ENCODE results near the gene LIMA1. TPM values are rescaled to one million over a fixed set of nuclear protein-coding genes. Genes with fewer than 3 reads are reported as not detected.

LIMA1 gene
- total RNA-seq, 4 donors from 2014 or later = 7.4 to 24.5 (median 8.8) TPM

GRCh38 chr12:50185970-50186663, 97.2 kb downstream of the LIMA1 start:
- no peak overlapping the region for H3K4me3 ChIP-seq
- peaks cover 5 to 22% of the 10 kb centered on the region in 2 donors for H3K4me1 ChIP-seq
- no peaks in the 10 kb centered on the region for H3K9me3 ChIP-seq
- H3K27me3 ChIP-seq = no peaks in the 10 kb centered on the region
- DNase-seq (no peak), ATAC-seq (no peak)
- peak overlapping the region in 1 of 4 donors; percentile 2 for H3K27ac ChIP-seq
- TF ChIP-seq POLR2A (IDR thresholded peaks at IDR 0.05) = no peak
- TF ChIP-seq, protein P1, sequence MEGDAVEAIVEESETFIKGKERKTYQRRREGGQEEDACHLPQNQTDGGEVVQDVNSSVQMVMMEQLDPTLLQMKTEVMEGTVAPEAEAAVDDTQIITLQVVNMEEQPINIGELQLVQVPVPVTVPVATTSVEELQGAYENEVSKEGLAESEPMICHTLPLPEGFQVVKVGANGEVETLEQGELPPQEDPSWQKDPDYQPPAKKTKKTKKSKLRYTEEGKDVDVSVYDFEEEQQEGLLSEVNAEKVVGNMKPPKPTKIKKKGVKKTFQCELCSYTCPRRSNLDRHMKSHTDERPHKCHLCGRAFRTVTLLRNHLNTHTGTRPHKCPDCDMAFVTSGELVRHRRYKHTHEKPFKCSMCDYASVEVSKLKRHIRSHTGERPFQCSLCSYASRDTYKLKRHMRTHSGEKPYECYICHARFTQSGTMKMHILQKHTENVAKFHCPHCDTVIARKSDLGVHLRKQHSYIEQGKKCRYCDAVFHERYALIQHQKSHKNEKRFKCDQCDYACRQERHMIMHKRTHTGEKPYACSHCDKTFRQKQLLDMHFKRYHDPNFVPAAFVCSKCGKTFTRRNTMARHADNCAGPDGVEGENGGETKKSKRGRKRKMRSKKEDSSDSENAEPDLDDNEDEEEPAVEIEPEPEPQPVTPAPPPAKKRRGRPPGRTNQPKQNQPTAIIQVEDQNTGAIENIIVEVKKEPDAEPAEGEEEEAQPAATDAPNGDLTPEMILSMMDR (IDR thresholded peaks at IDR 0.05 in 4 of 5, conservative IDR thresholded peaks at IDR 0.05 in 1 of 5) = no peak
- intact Hi-C loops (cut with DNase I; ENCODE audit: low total_unique reads) = loop anchor here (5.0 kb wide), 1 partner anchor 126 kb away; no protein-coding TSS in a partner anchor
- in situ Hi-C loops (cut with MboI; ENCODE audit: low sequenced_read_pairs in 4 of 4) = no loop called here
- peaks cover 0 to 8% of the 10 kb centered on the region in 2 donors for H3K36me3 ChIP-seq

- in situ Hi-C loops (cut with MboI; ENCODE audit: low sequenced_read_pairs in 4 of 4) = no loop called here
- Histone ChIP-seq H3K4me1 (peaks cover 5 to 22% of the 10 kb centered on the region in 2 donors), H3K4me3 (no peak overlapping the region), H3K27ac (peak overlapping the region in 1 of 4 donors; percentile 2), H3K36me3 (peaks cover 0 to 8% of the 10 kb centered on the region in 2 donors), H3K9me3 (no peaks in the 10 kb centered on the region), H3K27me3 (no peaks in the 10 kb centered on the region)
- TF ChIP-seq, protein P1 (IDR thresholded peaks at IDR 0.05 in 4 of 5, conservative IDR thresholded peaks at IDR 0.05 in 1 of 5) = no peak
- TF ChIP-seq POLR2A (IDR thresholded peaks at IDR 0.05) = no peak
- DNase-seq = no peak
- intact Hi-C loops (cut with DNase I; ENCODE audit: low total_unique reads) = loop anchor here (5.0 kb wide), 1 partner anchor 127 kb away; no protein-coding TSS in a partner anchor
- ATAC-seq = no peak
Observed at GRCh38 chr12:50185301-50185895, 97.9 kb downstream of the LIMA1 start.

DNA sequence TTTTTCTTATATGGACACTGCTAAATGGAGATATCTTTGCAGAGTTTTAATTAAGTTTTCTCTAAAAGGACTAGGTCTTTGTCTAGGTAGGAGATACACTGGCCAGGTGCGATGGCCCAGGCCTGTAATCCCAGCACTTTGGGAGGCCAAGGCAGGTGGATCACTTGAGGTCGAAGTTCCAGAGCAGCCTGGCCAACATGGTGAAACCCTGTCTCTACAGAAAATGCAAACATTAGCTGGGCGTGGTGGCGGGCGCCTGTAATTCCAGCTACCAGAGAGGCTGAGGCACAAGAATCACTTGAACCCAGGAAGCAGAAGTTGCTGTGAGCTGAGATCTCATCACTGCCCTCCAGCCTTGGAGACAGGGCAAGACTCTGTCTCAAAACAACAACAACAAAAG, 99.1 kb downstream of the LIMA1 start:
- DNase-seq = no peak
- H3K4me3 ChIP-seq = no peak overlapping the region
- H3K36me3 ChIP-seq = peaks cover 0 to 8% of the 10 kb centered on the region in 2 donors
- no peak overlapping the region for H3K27ac ChIP-seq
- no peaks in the 10 kb centered on the region for H3K9me3 ChIP-seq
- in situ Hi-C loops (cut with MboI; ENCODE audit: low sequenced_read_pairs in 4 of 4) (no loop called here), intact Hi-C loops (cut with DNase I; ENCODE audit: low total_unique reads) (no loop called here)
- H3K4me1 ChIP-seq = peaks cover 5 to 22% of the 10 kb centered on the region in 2 donors
- no peak for ATAC-seq
- TF ChIP-seq, protein P1 (IDR thresholded peaks at IDR 0.05 in 4 of 5, conservative IDR thresholded peaks at IDR 0.05 in 1 of 5) = no peak
- no peak for TF ChIP-seq POLR2A (IDR thresholded peaks at IDR 0.05)
- no peaks in the 10 kb centered on the region for H3K27me3 ChIP-seq

DNA sequence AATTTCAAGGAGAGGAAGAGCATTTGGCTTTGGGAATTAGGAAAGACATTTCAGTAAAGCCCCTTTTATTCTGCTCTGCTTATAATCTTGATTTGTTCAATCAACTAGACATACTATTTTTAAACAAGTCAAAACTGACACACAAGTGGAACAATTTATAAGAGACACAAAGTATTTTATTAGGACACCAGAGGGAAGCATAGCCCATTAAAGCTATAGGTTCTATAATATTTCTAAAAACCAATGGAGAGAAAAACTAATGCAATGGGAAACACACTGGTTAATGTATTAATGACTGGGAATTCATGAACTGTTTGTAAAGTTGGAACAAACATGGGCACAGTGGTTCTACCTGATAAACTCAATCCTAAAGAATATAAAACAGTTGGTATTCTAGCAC, 100.9 kb downstream of the LIMA1 start:
- H3K4me3 ChIP-seq = no peak overlapping the region
- no peaks in the 10 kb centered on the region for H3K9me3 ChIP-seq
- ATAC-seq = no peak
- no peaks in the 10 kb centered on the region for H3K27me3 ChIP-seq
- in situ Hi-C loops (cut with MboI; ENCODE audit: low sequenced_read_pairs in 4 of 4) (no loop called here), intact Hi-C loops (cut with DNase I; ENCODE audit: low total_unique reads) (no loop called here)
- DNase-seq = no peak
- H3K4me1 ChIP-seq = peaks cover 5 to 13% of the 10 kb centered on the region in 2 donors
- no peak overlapping the region for H3K27ac ChIP-seq
- peaks cover 0 to 17% of the 10 kb centered on the region in 2 donors for H3K36me3 ChIP-seq
- TF ChIP-seq POLR2A (IDR thresholded peaks at IDR 0.05) = no peak
- TF ChIP-seq, protein P1 (IDR thresholded peaks at IDR 0.05 in 4 of 5, conservative IDR thresholded peaks at IDR 0.05 in 1 of 5) = peak in 1 of 5 experiments; percentile 19

All from gastrocnemius medialis (tissue), 4 donors.